Colonic mucosa (tissue), 4 donors: ENCODE measurements around the gene TGM2. TPM values are rescaled to one million over a fixed set of nuclear protein-coding genes. Genes with fewer than 3 reads are reported as not detected.
A peak's percentile ranks its signal among the peaks of the same experiment; 100 is the strongest.

Experiments
- DNase-seq: peaks from one replicate; pipeline ENCODE4 v3.0.0-alpha.2; 2020
- H3K27ac ChIP-seq: fragments of 200-600 bp; one replicate; pipeline ENCODE4 v1.8.0; 2021
- H3K27me3 ChIP-seq: fragments of 200-600 bp; one replicate; pipeline ENCODE4 v1.8.0; 2021
- H3K36me3 ChIP-seq: fragments of 200-600 bp; one replicate; pipeline ENCODE4 v1.8.0; 2021
- H3K4me1 ChIP-seq: fragments of 200-600 bp; one replicate; pipeline ENCODE4 v1.8.0; 2021; ENCODE audit warnings: mild to moderate bottlenecking
- H3K4me3 ChIP-seq: fragments of 200-600 bp; one replicate; pipeline ENCODE4 v1.8.0; 2021
- H3K9ac ChIP-seq, 2 donors: one replicate each; pipeline ENCODE4 v1.7.0; 2013; ENCODE audit warnings: control low read depth in 2 of 2, low read depth in 2 of 2, low read length in 2 of 2
- H3K9me3 ChIP-seq: fragments of 200-600 bp; one replicate; pipeline ENCODE4 v1.8.0; 2021
- intact Hi-C: fragments of 100-400 bp; cut with DNase I; formaldehyde crosslinking; loops from one replicate; pipeline ENCODE4 v1.14.1; 2022
- total RNA-seq, 2 donors: library from RNA; stranded (reverse); fragmentation: NEBNext Ultra II Directional in 1 of 2; extraction: Animal tissue kit (Norgen Biotek cat#: 25700) in 1 of 2; gene quantifications; one replicate each; pipeline ENCODE4 v1.2.1, GENCODE V29; 2021
- TF ChIP-seq, protein P1 (sequence below): fragments of 200-600 bp; IDR thresholded peaks from one replicate; pipeline ENCODE4 v1.8.0; 2022; ENCODE audit warnings: antibody characterized with exemption, mild to moderate bottlenecking
- donor health status: healthy.
- donor health status: DM: no; HTN: no; CAD: no.
- donor health status: DM: no; HTN: no; CAD: no.

The TGM2 gene
- total RNA-seq, 2 donors from 2014 or later = 14.5 to 32.8 TPM

DNA sequence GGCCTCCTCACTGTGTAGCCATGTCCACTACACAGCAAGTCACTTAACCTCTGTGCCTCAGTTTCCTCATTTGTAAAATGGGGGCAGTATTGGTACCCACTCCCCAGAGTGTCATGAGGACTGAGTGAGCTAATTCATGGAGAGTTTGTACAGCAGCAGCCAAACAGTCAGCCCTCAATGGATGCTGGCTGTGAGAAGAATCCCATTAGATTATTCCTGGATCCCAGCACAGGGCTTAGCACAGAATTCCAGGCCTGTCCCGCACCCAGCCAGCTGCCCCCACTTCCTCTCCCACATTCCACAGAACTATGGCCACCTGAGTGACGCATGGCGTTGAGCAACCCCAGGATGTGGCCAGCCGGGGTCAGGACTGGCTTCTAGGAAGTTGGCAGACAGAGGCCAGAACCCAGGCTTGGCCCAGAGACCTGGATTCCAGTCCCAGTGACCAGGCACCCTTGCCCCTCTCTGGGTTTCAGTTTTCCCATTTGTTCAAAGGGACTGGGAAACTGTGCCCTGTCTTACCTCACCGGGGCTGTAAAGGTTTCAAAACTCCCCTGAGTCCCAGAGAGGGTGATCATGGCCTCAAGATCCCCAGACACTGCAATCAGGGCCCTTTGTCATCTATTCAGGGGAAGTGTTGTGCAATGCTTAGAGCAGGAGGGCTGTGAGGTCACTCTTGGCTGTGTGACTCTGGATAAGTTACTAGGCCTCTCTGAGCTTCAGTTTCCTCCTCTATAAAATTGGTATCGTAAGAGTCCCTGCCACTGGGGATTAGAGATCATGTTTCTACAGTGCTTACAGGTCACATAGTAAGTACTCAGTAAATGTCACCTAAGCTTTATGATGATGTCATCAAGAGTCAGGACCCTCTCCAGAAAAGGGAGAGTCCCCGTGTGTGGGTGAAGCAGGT is 3.0 kb upstream of the TGM2 start:
- Histone ChIP-seq H3K27me3 (no peaks in the 10 kb centered on the region), H3K4me3 (no peak overlapping the region), H3K9ac (peak overlapping the region in 1 of 2 donors; percentile 12), H3K36me3 (no peaks in the 10 kb centered on the region), H3K4me1 (no peaks in the 10 kb centered on the region), H3K9me3 (no peaks in the 10 kb centered on the region), H3K27ac (peak overlapping the region; percentile 20)
- intact Hi-C loops = loop anchor here (5.0 kb wide), 4 partner anchors 54 to 111 kb away; no protein-coding TSS in a partner anchor
- DNase-seq = no peak
- TF ChIP-seq, protein P1, sequence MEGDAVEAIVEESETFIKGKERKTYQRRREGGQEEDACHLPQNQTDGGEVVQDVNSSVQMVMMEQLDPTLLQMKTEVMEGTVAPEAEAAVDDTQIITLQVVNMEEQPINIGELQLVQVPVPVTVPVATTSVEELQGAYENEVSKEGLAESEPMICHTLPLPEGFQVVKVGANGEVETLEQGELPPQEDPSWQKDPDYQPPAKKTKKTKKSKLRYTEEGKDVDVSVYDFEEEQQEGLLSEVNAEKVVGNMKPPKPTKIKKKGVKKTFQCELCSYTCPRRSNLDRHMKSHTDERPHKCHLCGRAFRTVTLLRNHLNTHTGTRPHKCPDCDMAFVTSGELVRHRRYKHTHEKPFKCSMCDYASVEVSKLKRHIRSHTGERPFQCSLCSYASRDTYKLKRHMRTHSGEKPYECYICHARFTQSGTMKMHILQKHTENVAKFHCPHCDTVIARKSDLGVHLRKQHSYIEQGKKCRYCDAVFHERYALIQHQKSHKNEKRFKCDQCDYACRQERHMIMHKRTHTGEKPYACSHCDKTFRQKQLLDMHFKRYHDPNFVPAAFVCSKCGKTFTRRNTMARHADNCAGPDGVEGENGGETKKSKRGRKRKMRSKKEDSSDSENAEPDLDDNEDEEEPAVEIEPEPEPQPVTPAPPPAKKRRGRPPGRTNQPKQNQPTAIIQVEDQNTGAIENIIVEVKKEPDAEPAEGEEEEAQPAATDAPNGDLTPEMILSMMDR = no peak

DNA sequence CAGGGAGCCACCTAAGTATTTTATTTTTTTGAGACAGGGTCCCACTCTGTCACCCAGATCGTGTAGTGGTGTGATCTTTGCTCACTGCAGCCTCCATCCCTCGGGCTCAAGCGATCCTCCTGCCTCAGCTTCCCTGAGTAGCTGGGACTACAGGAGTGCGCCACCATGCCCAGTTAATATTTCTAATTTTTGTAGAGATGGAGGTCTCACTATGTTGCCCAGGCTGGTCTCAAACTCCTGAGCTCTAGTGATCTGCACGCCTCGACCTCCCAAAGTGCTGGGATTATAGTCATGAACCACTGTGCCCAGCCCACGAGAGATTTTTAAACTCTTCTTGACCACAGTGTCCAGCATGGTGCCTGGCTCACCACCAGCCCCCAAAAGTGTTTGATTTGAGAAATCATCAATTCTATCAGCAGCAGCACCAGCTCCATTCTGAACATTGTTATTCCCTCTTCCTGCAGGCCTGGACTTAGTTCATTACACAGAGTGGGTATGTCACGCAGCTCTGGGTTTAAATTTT is 2.3 kb upstream of the TGM2 start:
- no peak for DNase-seq
- H3K9ac ChIP-seq = no peak overlapping the region
- H3K36me3 ChIP-seq = no peaks in the 10 kb centered on the region
- no peaks in the 10 kb centered on the region for H3K27me3 ChIP-seq
- intact Hi-C loops = loop anchor here (5.0 kb wide), 4 partner anchors 55 to 110 kb away; no protein-coding TSS in a partner anchor
- peak overlapping the region; percentile 20 for H3K27ac ChIP-seq
- no peaks in the 10 kb centered on the region for H3K4me1 ChIP-seq
- no peaks in the 10 kb centered on the region for H3K9me3 ChIP-seq
- no peak overlapping the region for H3K4me3 ChIP-seq
- TF ChIP-seq, protein P1 = no peak

DNA sequence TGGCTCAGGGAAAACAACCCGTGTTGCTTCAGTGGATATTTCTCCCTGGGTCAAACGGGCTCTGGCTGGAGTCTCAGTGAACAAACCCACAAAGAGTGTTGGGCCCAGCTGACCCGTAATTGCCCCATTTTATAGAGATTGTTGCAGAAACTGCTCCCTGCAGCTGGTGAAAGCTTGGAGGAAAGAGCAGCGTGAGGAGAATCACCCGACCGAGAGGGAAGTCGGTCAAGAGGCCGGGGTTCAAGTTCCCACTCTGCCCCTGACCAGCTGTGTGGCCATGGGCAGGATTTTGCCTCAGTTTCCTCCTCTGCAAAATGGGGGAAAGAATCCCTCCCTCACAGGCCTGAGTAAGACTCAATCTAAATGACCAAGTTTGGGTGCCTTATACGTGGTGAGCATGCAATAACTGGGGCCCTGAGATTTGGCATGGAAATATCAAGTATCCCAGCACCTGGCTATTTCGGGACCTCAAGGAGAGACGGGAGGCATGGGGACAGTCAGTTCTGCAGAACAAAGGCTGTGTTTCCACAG is 1.7 kb upstream of the TGM2 start:
- no peaks in the 10 kb centered on the region for H3K4me1 ChIP-seq
- no peak overlapping the region for H3K4me3 ChIP-seq
- DNase-seq = no peak
- no peak overlapping the region for H3K27ac ChIP-seq
- intact Hi-C loops = loop anchor here (5.0 kb wide), 4 partner anchors 54 to 109 kb away; no protein-coding TSS in a partner anchor
- no peaks in the 10 kb centered on the region for H3K27me3 ChIP-seq
- no peaks in the 10 kb centered on the region for H3K36me3 ChIP-seq
- H3K9me3 ChIP-seq = no peaks in the 10 kb centered on the region
- TF ChIP-seq, protein P1 = no peak
- no peak overlapping the region for H3K9ac ChIP-seq

DNA sequence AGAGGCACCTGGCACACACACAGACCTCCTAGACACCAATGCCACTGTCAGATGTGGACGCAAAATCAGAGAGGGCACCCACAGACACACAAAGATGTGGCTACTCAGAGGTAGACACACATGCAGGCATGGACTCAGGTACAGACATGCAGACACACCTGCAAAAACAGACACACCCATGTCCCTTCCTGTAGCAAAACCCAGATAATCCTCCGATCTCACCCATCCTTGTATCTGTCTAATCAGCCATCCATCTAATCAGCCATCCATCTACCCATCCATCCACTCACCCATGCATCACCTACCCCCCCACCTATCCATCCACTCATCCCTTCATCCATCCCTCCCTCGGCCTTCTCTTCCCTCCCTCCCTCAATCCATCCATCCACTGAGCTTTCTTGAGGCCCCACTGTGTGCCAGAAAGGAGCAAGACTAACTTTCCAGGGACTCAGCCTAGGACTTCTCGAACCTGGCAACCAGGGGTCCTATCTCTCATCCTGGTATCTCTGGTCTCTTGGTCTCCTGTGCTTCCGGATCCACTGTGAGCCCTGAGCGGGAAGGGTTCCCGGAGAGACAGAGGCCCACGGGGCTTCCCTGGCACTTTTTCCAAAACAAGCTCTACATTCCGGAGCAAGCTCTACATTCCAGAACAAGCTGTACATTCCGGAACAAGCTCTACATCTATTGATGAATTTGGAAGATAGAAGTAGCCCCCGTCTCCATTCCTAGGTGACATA is 1.1 kb upstream of the TGM2 start:
- Histone ChIP-seq H3K27me3 (no peaks in the 10 kb centered on the region), H3K36me3 (no peaks in the 10 kb centered on the region), H3K4me1 (no peaks in the 10 kb centered on the region), H3K27ac (no peak overlapping the region), H3K4me3 (no peak overlapping the region), H3K9ac (peak overlapping the region in 1 of 2 donors; percentile 65), H3K9me3 (no peaks in the 10 kb centered on the region)
- no peak for DNase-seq
- intact Hi-C loops = loop anchor here (5.0 kb wide), 4 partner anchors 54 to 109 kb away; no protein-coding TSS in a partner anchor
- TF ChIP-seq, protein P1 = no peak

DNA sequence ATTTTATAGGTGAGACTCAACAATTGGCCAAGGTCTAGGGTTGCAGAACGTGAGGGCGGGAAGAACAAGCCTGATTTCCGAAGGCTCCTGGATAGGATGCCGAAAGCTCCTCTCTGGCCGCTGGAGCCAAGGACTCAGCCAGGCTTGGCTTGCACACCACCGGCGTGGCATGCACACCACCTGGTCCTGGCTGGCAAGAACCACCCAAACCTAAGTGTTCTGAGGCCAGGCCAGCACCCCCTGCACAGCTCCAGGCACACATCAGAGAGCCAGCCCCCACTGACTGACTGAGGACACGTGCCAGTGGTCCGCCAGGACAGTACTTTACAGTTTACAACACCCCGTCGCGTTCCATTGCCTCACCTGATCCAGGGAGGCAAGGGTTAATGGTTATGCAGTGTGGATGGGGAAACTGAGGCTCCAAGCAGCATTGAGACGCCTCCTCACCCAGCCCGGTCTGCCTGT is 414 bp downstream of the TGM2 start:
- intact Hi-C loops = loop anchor here (5.0 kb wide), 4 partner anchors 52 to 107 kb away; no protein-coding TSS in a partner anchor
- TF ChIP-seq, protein P1 = no peak
- no peaks in the 10 kb centered on the region for H3K4me1 ChIP-seq
- DNase-seq = no peak
- peak overlapping the region; percentile 44 for H3K27ac ChIP-seq
- H3K9ac ChIP-seq = peak overlapping the region; percentile 51 to 65
- no peaks in the 10 kb centered on the region for H3K27me3 ChIP-seq
- H3K4me3 ChIP-seq = peak overlapping the region; percentile 41
- H3K36me3 ChIP-seq = no peaks in the 10 kb centered on the region
- no peaks in the 10 kb centered on the region for H3K9me3 ChIP-seq
